Peyer's patch (tissue), 4 donors: ENCODE results near the gene TMTC2.

Experiments used
- CTCF ChIP-seq, 6 experiments: fragments of 450-650 bp in 4 of 6; fragments of 200-600 bp in 2 of 6; sonication (generic) in 1 of 6; IDR thresholded peaks; one replicate each; pipeline ENCODE4 v1.5.1; 2017 to 2019; ENCODE audit warnings: antibody characterized with exemption in 6 of 6, mild to moderate bottlenecking in 3 of 6, moderate library complexity in 1 of 6
- POLR2A ChIP-seq, 2 donors: fragments of 450-650 bp; IDR thresholded peaks; one replicate each; pipeline ENCODE4 v1.5.1; 2017; ENCODE audit warnings: antibody characterized with exemption in 2 of 2, mild to moderate bottlenecking in 2 of 2, moderate library complexity in 2 of 2

GRCh38 chr12:82696543-82696942 is 9.8 kb downstream of the TMTC2 start:
- TF ChIP-seq CTCF (IDR thresholded peaks at IDR 0.05) (no peak), POLR2A (IDR thresholded peaks at IDR 0.05) (no peak)
